ENCODE measurements around the gene CTAGE9.
"Not testable (repeated sequence)": the region's sequence is repeated elsewhere in the genome, so short reads cannot be mapped to it uniquely, and the experiment has no call there.

Gene CTAGE9

GRCh38 chr6:131729550-131729949 lies 18.7 kb upstream of the CTAGE9 start:
- no peak for DNase-seq (ENCODE audit: low read depth)

- peak; percentile 55 for DNase-seq (ENCODE audit: low read depth)
Measured at GRCh38 chr6:131728296-131728939, 17.6 kb upstream of the CTAGE9 start.

- no peak for DNase-seq (ENCODE audit: low read depth)
Measured at GRCh38 chr6:131727868-131728267, 17.1 kb upstream of the CTAGE9 start.

GRCh38 chr6:131727467-131727866 lies 16.6 kb upstream of the CTAGE9 start:
- no peak for DNase-seq (ENCODE audit: low read depth)

GRCh38 chr6:131724114-131724513 lies 13.3 kb upstream of the CTAGE9 start:
- no peak for DNase-seq (ENCODE audit: low read depth)

- no peak for DNase-seq (ENCODE audit: low read depth)
Measured at GRCh38 chr6:131721161-131721560, 10.3 kb upstream of the CTAGE9 start.

GRCh38 chr6:131717836-131718542 lies 7.2 kb upstream of the CTAGE9 start:
- no peak for DNase-seq (ENCODE audit: low read depth)

- not testable (repeated sequence) for DNase-seq (ENCODE audit: low read depth)
Measured at GRCh38 chr6:131715567-131715966, 4.8 kb upstream of the CTAGE9 start.

GRCh38 chr6:131703905-131704304 lies 6.9 kb downstream of the CTAGE9 start:
- not testable (repeated sequence) for DNase-seq (ENCODE audit: low read depth)

- not testable (repeated sequence) for DNase-seq (ENCODE audit: low read depth)
Measured at GRCh38 chr6:131700851-131701250, 10.0 kb downstream of the CTAGE9 start.

- no peak for DNase-seq (ENCODE audit: low read depth)
Measured at GRCh38 chr6:131696956-131697355, 13.9 kb downstream of the CTAGE9 start.

- DNase-seq (ENCODE audit: low read depth) = peak; percentile 58
Measured at GRCh38 chr6:131694832-131695426, 15.9 kb downstream of the CTAGE9 start.

- DNase-seq (ENCODE audit: low read depth) = no peak
Measured at GRCh38 chr6:131693384-131693783, 17.4 kb downstream of the CTAGE9 start.

GRCh38 chr6:131692589-131692988 lies 18.2 kb downstream of the CTAGE9 start:
- DNase-seq (ENCODE audit: low read depth) = no peak

- no peak for DNase-seq (ENCODE audit: low read depth)
Measured at GRCh38 chr6:131692031-131692430, 18.8 kb downstream of the CTAGE9 start.

- no peak for DNase-seq (ENCODE audit: low read depth)
Measured at GRCh38 chr6:131688286-131688685, 22.5 kb downstream of the CTAGE9 start.

- no peak for DNase-seq (ENCODE audit: low read depth)
Measured at GRCh38 chr6:131687022-131687421, 23.8 kb downstream of the CTAGE9 start.

GRCh38 chr6:131685266-131685780 lies 25.5 kb downstream of the CTAGE9 start:
- no peak for DNase-seq (ENCODE audit: low read depth)

GRCh38 chr6:131683479-131683878 lies 27.3 kb downstream of the CTAGE9 start:
- DNase-seq (ENCODE audit: low read depth) = no peak

- no peak for DNase-seq (ENCODE audit: low read depth)
Measured at GRCh38 chr6:131682442-131682841, 28.4 kb downstream of the CTAGE9 start.

GRCh38 chr6:131681585-131681984 lies 29.2 kb downstream of the CTAGE9 start:
- no peak for DNase-seq (ENCODE audit: low read depth)

GRCh38 chr6:131680868-131681267 lies 29.9 kb downstream of the CTAGE9 start:
- no peak for DNase-seq (ENCODE audit: low read depth)

GRCh38 chr6:131678442-131678841 lies 32.4 kb downstream of the CTAGE9 start:
- no peak for DNase-seq (ENCODE audit: low read depth)
